BJ (cell line): Measurements from ENCODE around the gene HYAL1. TPM values are rescaled to one million over a fixed set of nuclear protein-coding genes. Genes with fewer than 3 reads are reported as not detected.

Source experiments
- CTCF ChIA-PET: fragments of 350-600 bp; formaldehyde crosslinking; extraction: SDS; loops from one replicate; lab custom pipeline; 2021; ENCODE audit warnings: antibody characterized with exemption, inconsistent platforms; lab: Yijun Ruan, JAX
- POLR2A ChIA-PET: fragments of 300-600 bp; sonication (Branson Sonifier 250); formaldehyde crosslinking; extraction: SDS; loops from one replicate; lab custom pipeline; 2021; ENCODE audit warnings: antibody characterized with exemption; lab: Charles Lee
- DNase-seq: peaks from one replicate; pipeline ENCODE4 v3.0.0-alpha.2; 2011; ENCODE audit warnings: low read depth
- H3K27me3 ChIP-seq: 2 replicates; pipeline ENCODE4 v1.6.0; 2011; ENCODE audit warnings: low read length; ENCODE audit not compliant: control insufficient read depth, insufficient read depth
- H3K36me3 ChIP-seq: 2 replicates; pipeline ENCODE4 v1.5.1; 2011; ENCODE audit warnings: low read length; ENCODE audit not compliant: control insufficient read depth, insufficient read depth
- H3K4me3 ChIP-seq: 2 replicates; pipeline ENCODE4 v1.5.1; 2011; ENCODE audit warnings: low read depth, mild to moderate bottlenecking, control low read depth, low read length
- CTCF ChIP-seq: IDR thresholded peaks from 2 replicates; pipeline ENCODE4 v1.5.1; 2011; ENCODE audit warnings: low read depth, mild to moderate bottlenecking, control low read depth, inconsistent platforms, low read length, moderate library complexity; ENCODE audit not compliant: insufficient read depth
- polyA plus RNA-seq: library from polyadenylated mRNA; depleted of rRNA; stranded (reverse); fragments of >200 nt; gene quantifications from 2 replicates; pipeline ENCODE4 v1.2.3, GENCODE V29; 2011

Gene HYAL1
- polyA plus RNA-seq, 1 experiment, result 0.10 TPM

GRCh38 chr3:50296721-50297383 is 6.5 kb downstream of the HYAL1 start:
- DNase-seq, result no peak
- no peak for TF ChIP-seq CTCF
- Histone ChIP-seq H3K4me3 (no peak overlapping the region), H3K36me3 (no peaks in the 10 kb centered on the region; the same call in 1 of the 2 replicates), H3K27me3 (no peaks in the 10 kb centered on the region)
- ChIA-PET POLR2A (no interaction called here), CTCF (interaction anchor here (0.6 kb wide), 1 partner anchor 8 kb away, joined by 5 read pairs; no protein-coding TSS in a partner anchor)

- H3K4me3 ChIP-seq, result no peak overlapping the region
- H3K27me3 ChIP-seq, result no peaks in the 10 kb centered on the region
- CTCF ChIA-PET, result interaction anchor here (0.8 kb wide), 1 partner anchor 36 kb away, joined by 3 read pairs; no protein-coding TSS in a partner anchor
- no peak for TF ChIP-seq CTCF
- no peaks in the 10 kb centered on the region; the same call in 1 of the 2 replicates for H3K36me3 ChIP-seq
- no peak for DNase-seq
- POLR2A ChIA-PET, result no interaction called here
These were observed 7.6 kb downstream of the HYAL1 start for GRCh38 chr3:50295553-50296431.

- H3K27me3 ChIP-seq, result no peaks in the 10 kb centered on the region
- no peak for TF ChIP-seq CTCF
- POLR2A ChIA-PET, result no interaction called here
- DNase-seq, result no peak
- CTCF ChIA-PET, result interaction anchor here (0.8 to 1.6 kb wide), 3 partner anchors 35 to 69 kb away, joined by 3 to 4 read pairs (median 3); no protein-coding TSS in a partner anchor
- H3K4me3 ChIP-seq, result no peak overlapping the region
- H3K36me3 ChIP-seq, result peaks cover 8% of the 10 kb centered on the region
These were observed 8.6 kb downstream of the HYAL1 start for GRCh38 chr3:50294492-50295403.

- CTCF ChIA-PET, result interaction anchor here (0.7 to 1.6 kb wide), 4 partner anchors 30 to 68 kb away, joined by 3 to 5 read pairs (median 4); no protein-coding TSS in a partner anchor
- H3K4me3 ChIP-seq, result no peak overlapping the region
- TF ChIP-seq CTCF, result no peak
- no peaks in the 10 kb centered on the region for H3K27me3 ChIP-seq
- H3K36me3 ChIP-seq, result peaks cover 13% of the 10 kb centered on the region
- no peak for DNase-seq
- POLR2A ChIA-PET, result no interaction called here
These were observed 9.3 kb downstream of the HYAL1 start for GRCh38 chr3:50294089-50294488.
